GM15510 (cell line): ENCODE data around the gene MAGEA3.
"Not testable (repeated sequence)": the region's sequence is repeated elsewhere in the genome, so short reads cannot be mapped to it uniquely, and the experiment has no call there.

Experiments used
- POLR2A ChIP-seq: IDR thresholded peaks from 3 replicates; pipeline ENCODE4 v1.6.1; 2011; ENCODE audit warnings: borderline replicate concordance; ENCODE audit not compliant: insufficient read length; ENCODE audit errors: extremely low read depth

Gene MAGEA3, protein sequence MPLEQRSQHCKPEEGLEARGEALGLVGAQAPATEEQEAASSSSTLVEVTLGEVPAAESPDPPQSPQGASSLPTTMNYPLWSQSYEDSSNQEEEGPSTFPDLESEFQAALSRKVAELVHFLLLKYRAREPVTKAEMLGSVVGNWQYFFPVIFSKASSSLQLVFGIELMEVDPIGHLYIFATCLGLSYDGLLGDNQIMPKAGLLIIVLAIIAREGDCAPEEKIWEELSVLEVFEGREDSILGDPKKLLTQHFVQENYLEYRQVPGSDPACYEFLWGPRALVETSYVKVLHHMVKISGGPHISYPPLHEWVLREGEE

DNA sequence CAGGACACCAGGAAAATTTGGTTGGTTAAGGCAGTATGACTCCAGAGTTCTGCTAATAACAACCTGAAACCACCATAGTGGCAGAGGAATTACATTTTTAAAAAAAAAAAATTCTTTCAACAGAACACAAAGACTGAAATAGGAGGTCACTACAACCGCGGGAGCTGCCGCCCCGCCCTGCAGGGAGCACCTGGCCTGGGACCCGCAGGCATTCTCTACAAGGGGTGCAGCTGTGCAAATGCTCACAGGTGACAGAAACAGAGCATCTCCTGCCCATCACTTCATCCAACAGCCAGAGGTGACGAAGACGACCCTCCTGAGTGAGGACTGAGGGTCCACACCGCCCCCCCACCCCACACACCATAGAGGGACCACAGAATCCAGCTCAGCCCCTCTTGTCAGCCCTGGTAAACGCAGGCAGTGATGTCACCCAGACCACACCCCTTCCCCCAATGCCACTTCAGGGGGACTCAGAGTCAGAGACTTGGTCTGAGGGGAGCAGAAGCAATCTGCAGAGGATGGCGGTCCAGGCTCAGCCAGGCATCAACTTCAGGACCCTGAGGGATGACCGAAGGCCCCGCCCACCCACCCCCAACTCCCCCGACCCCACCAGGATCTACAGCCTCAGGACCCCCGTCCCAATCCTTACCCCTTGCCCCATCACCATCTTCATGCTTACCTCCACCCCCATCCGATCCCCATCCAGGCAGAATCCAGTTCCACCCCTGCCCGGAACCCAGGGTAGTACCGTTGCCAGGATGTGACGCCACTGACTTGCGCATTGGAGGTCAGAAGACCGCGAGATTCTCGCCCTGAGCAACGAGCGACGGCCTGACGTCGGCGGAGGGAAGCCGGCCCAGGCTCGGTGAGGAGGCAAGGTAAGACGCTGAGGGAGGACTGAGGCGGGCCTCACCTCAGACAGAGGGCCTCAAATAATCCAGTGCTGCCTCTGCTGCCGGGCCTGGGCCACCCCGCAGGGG lies at the start of gene MAGEA3:
Gene MAGEA3 (plus strand): TSS at position 843 of the 980 bp plus-strand sequence. CDS start 2,039 bp downstream, outside the sequence.
- not testable (repeated sequence) for TF ChIP-seq POLR2A

DNA sequence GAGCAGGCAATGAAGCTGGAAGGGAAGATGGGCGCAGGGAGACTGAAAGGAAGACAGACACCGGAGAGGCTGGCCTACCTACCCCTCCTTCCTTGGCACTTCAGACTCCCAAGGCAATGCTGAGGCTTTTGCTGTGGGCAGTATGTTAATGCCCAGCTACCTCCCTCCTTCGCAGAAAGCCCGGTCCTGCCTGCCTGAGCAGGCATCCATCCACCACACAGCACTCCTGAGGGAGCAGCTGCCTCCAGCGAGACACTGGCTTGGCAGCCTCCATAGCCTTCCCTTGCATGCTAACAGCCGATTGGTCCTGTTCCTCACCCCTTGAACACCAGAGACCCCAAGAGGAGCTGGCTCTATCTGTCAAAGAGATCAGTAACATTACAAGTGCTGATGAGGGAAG lies 46.5 kb upstream of the MAGEA3 start:
- no peak for TF ChIP-seq POLR2A

DNA sequence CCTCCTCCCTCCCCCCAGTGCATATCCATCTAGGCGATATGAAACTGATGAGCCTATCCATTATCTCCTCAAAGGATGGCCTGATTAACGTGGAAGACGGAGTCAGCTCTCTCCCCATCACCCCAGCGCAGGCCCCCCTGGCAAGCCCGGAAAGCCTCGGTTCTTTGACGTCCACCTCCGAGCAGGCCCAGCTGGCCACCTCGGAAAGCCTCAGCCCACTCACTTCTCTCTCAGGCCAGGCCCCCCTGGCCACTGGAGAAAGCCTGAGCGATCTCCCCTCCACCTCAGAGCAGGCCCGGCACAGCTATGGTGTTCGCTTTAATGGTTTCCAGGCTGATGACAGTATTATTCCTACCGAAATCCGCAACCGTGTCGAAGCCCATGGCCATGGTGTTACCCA lies 46.1 kb upstream of the MAGEA3 start:
- TF ChIP-seq POLR2A, result no peak

DNA sequence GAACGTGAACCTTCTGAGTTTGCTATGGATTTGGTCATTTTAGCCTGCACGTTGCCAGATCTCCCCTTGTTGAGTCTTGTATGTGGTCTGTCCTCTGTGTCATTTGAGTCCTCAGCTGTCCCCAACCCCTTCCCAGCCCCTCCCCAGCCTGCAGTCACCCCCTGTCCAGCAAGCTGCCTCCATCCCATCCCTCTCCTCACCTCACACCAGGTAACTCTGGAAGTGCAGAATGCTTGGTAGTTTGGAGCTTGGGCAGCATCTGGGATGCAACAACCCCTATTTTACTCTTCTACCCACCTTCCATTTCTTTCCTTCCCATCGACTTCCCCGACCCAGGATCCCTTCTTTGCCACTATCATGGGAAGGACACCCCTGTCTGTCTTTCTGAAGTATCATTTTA lies 42.5 kb upstream of the MAGEA3 start:
- no peak for TF ChIP-seq POLR2A

DNA sequence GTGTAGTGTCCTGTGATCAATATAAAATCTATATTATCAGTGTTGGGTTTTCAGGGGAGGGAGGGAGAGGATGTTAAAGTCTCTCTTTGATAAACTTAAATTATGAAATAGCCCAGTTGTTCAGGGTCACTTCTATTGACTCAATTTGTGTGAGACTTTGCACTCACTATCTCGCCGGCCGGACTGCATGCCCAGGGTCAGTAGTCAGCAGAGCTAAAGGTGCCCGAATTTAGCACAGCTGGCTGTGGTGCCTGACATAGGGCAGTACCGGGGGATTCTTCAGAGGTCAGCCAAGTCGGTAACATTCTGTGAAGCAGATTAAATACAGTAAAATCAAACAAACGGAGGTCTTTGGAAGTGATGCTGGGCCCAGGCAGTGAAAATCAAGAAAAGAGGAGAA lies 41.7 kb upstream of the MAGEA3 start:
- TF ChIP-seq POLR2A, result no peak

DNA sequence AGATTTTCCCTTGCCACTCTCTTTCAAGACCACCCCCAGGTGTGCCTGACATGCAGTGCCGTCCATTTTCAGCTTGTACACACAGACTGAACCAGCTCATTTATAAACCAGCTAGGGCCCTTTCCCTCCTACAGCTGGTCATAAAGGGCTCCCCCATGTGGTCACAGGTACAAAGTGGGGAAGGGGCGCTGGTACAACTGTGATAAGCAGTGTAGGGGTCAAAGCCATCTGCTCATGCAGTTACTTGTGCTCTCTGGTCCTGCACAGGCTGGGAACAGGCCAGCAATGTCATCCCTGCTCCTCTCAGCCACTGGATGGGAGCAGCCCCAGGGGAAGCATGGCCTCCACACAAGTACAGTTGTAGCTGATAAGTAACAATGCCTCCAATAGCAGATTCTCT lies 40.3 kb upstream of the MAGEA3 start:
- TF ChIP-seq POLR2A, result no peak

DNA sequence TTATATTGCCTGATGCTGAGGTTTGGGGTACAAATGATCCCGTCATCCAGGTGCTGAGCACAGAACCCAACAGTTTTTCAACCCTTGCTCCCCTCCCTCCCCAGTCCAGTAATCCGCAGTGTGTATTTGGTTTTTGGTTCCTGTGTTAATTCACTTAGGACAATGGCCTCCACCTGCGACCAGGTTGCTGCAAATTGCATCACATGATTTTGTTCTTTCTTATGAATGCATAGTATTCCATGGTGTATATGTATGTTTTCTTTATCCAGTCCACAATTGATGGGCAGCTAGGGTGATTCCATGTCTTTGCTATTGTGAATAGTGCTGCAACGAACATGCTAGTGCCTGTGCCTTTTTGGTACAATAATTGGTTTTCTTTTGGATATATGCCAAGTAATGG lies 35.5 kb upstream of the MAGEA3 start:
- no peak for TF ChIP-seq POLR2A

DNA sequence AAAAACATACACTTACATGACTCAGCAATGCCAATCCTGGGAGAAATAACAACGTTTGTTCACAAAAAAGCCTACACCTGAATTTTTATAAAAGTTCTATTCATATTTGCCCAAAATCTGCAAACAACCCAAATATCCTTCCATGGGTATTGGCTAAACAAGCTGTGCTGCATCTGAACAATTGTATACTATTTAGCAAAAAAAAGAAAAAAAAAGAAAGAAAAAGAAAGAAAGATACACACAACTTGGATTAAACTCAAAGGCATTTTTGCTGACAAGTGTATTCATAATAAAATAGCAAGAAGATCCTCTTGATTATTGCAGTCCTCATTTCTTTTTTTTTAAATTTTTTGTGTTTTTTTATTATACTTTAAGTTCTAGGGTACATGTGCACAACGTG lies 24.5 kb upstream of the MAGEA3 start:
- no peak for TF ChIP-seq POLR2A

DNA sequence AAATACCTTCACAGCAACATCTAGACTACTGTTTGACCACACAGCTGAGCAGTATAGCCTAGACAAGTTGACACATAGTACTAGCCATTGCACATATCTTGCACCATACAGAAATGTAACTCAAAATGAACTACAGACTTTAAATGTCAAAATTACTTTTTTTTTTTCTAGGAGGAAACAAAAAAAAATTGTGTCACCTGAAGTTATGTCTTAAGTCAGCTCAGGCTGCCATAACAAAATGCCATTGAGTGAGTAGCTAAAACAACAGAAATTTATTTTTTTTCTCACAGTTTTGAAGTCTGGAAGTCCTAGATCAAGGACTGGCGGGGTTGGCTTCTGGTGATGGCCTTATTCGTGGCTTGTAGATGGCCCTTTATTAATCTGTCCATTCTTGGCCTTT lies 10.6 kb downstream of the MAGEA3 start, which contains the start of gene CSAG2:
Gene CSAG2 (minus strand): TSS at position 101 of the 400 bp plus-strand sequence. CDS start 161 bp downstream, outside the sequence.
- not testable (repeated sequence) for TF ChIP-seq POLR2A

DNA sequence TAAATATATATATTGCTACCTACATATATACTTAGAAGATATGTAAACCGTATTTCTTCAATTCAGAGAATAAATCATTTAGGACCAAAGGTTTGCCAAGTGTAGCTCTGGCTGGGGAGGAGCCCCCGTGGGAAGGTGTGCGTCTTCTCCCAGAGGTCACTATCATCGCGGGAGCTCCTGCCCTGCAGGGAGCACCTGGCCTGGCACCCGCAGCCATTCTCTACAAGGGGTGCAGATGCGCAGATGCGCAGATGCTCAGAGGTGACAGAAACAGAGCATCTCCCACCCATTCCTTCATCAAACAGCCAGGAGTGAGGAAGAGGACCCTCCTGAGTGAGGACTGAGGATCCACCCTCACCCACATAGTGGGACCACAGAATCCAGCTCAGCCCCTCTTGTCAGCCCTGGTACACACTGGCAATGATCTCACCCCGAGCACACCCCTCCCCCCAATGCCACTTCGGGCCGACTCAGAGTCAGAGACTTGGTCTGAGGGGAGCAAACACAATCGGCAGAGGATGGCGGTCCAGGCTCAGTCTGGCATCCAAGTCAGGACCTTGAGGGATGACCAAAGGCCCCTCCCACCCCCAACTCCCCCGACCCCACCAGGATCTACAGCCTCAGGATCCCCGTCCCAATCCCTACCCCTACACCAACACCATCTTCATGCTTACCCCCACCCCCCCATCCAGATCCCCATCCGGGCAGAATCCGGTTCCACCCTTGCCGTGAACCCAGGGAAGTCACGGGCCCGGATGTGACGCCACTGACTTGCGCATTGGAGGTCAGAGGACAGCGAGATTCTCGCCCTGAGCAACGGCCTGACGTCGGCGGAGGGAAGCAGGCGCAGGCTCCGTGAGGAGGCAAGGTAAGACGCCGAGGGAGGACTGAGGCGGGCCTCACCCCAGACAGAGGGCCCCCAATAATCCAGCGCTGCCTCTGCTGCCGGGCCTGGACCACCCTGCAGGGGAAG lies 15.5 kb downstream of the MAGEA3 start, which contains the start of gene MAGEA2B:
Gene MAGEA2B (plus strand): TSS at position 814 of the 973 bp plus-strand sequence. CDS start 2,479 bp downstream, outside the sequence.
- not testable (repeated sequence) for TF ChIP-seq POLR2A

DNA sequence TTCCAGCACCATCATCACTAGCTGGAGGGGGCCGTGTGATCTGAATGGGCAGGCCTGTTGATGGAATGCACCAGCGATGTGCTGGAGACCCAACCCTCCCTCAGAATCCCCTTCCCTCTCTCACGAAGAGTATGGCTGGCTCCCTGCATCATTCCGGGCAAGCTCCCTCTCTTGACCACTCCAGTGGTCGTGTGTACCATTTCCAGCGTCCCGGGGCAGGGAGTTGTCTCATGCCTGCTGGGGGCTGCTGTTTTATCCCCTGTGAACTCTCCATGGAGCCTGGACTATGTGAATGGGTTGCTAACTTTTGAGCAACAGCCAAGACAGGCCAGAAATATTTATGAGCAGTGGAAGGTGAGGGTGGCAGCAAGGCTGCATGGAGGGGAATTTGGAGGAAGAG lies 26.8 kb downstream of the MAGEA3 start:
- no peak for TF ChIP-seq POLR2A

DNA sequence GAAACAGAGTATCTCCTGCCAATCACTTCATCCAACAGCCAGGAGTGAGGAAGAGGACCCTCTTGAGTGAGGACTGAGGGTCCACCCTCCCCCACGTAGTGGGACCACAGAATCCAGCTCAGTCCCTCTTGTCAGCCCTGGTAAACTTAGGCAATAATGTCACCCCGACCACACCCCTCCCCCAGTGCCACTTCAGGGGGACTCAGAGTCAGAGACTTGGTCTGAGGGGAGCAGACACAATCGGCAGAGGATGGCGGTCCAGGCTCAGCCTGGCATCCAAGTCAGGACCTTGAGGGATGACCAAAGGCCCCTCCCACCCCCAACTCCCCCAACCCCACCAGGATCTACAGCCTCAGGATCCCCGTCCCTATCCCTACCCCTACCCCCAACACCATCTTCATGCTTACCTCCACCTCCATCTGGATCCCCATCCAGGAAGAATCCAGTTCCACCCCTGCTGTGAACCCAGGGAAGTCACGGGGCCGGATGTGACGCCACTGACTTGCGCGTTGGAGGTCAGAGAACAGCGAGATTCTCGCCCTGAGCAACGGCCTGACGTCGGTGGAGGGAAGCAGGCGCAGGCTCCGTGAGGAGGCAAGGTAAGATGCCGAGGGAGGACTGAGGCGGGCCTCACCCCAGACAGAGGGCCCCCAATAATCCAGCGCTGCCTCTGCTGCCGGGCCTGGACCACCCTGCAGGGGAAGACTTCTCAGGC lies 34.8 kb downstream of the MAGEA3 start, which contains the start of the genes CSAG1 and MAGEA12:
Gene CSAG1 (minus strand): TSS at position 461 of the 715 bp plus-strand sequence. CDS start 1,261 bp downstream, outside the sequence.
Gene MAGEA12 (plus strand): TSS at position 497 of the 715 bp plus-strand sequence. CDS start 2,405 bp downstream, outside the sequence.
- TF ChIP-seq POLR2A, result no peak

DNA sequence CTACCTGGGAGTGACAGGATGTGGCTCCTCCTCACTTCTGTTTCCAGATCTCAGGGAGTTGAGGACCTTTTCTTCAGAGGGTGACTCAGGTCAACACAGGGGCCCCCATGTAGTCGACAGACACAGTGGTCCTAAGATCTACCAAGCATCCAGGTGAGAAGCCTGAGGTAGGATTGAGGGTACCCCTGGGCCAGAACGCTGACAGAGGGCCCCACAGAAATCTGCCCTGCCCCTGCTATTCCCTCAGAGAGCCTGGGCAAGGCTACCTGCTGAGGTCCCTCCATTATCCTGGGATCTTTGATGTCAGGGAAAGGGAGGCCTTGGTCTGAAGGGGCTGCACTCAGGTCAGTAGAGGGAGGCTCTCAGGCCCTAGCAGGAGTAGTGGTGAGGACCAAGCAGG lies 36.5 kb downstream of the MAGEA3 start:
- TF ChIP-seq POLR2A, result no peak
